SJSA1 (cell line): Measurements from ENCODE around the gene ADH7. TPM values are rescaled to one million over a fixed set of nuclear protein-coding genes. Genes with fewer than 3 reads are reported as not detected.

Experiments
- DNase-seq, 2 experiments: peaks; one replicate each; pipeline ENCODE4 v3.0.0-alpha.2; 2015 to 2020; ENCODE audit warnings: low spot score in 2 of 2, low read depth in 1 of 2
- H3K27ac ChIP-seq: fragments of 250-450 bp; sonication (Bioruptor Pico); 2 replicates; pipeline ENCODE4 v1.5.1; 2020; ENCODE audit warnings: mild to moderate bottlenecking, moderate library complexity
- H3K27me3 ChIP-seq: fragments of 250-450 bp; sonication (Bioruptor Pico); replicated peaks from 2 replicates; pipeline ENCODE4 v1.5.1; 2020; ENCODE audit warnings: mild to moderate bottlenecking, moderate library complexity
- H3K36me3 ChIP-seq: fragments of 250-450 bp; sonication (Bioruptor Pico); 2 replicates; pipeline ENCODE4 v1.5.1; 2020; ENCODE audit warnings: mild to moderate bottlenecking
- H3K4me1 ChIP-seq: fragments of 250-450 bp; sonication (Bioruptor Pico); replicated peaks from 2 replicates; pipeline ENCODE4 v1.6.1; 2021; ENCODE audit warnings: mild to moderate bottlenecking
- H3K4me3 ChIP-seq: fragments of 250-450 bp; sonication (Bioruptor Pico); 2 replicates; pipeline ENCODE4 v1.5.1; 2020; ENCODE audit warnings: mild to moderate bottlenecking
- H3K9me3 ChIP-seq: fragments of 250-450 bp; sonication (Bioruptor Pico); replicated peaks from 2 replicates; pipeline ENCODE4 v1.5.1; 2020; ENCODE audit warnings: mild to moderate bottlenecking
- total RNA-seq: library from RNA; depleted of rRNA; stranded (reverse); fragments of >200 nt; shearing (Covaris generic); gene quantifications from 2 replicates; pipeline ENCODE4 v1.2.3, GENCODE V29; 2014; rRNA removed

ADH7 gene
- not detected in 2 replicates for total RNA-seq

- no peak within 1 kb of the TSS for H3K4me3 ChIP-seq
- no peaks in the 10 kb centered on the region for H3K36me3 ChIP-seq
- no peak within 1 kb of the TSS for H3K27ac ChIP-seq
- H3K27me3 ChIP-seq = no peaks in the 10 kb centered on the region
- no peak for DNase-seq
- H3K4me1 ChIP-seq = no peaks in the 10 kb centered on the region
- no peaks in the 10 kb centered on the region for H3K9me3 ChIP-seq
These were observed at the start of gene ADH7 for GRCh38 chr4:99435154-99435553. TSS of gene ADH7 (minus strand) at chr4:99435342. CDS start at chr4:99435233, 109 bp downstream.

- Histone ChIP-seq H3K36me3 (no peaks in the 10 kb centered on the region), H3K9me3 (no peaks in the 10 kb centered on the region), H3K4me3 (no peak overlapping the region), H3K27ac (no peak overlapping the region), H3K4me1 (no peaks in the 10 kb centered on the region), H3K27me3 (no peaks in the 10 kb centered on the region)
- no peak for DNase-seq
These were observed 48.5 kb upstream of the ADH7 start for GRCh38 chr4:99483636-99484035.

- H3K27ac ChIP-seq = no peak overlapping the region
- DNase-seq = no peak
- H3K36me3 ChIP-seq = no peaks in the 10 kb centered on the region
These were observed 38.0 kb upstream of the ADH7 start for GRCh38 chr4:99473131-99473530.

GRCh38 chr4:99471896-99472295 is 36.8 kb upstream of the ADH7 start:
- no peak overlapping the region for H3K4me3 ChIP-seq
- DNase-seq = no peak
- no peak overlapping the region for H3K27ac ChIP-seq
- H3K27me3 ChIP-seq = no peaks in the 10 kb centered on the region
- no peaks in the 10 kb centered on the region for H3K36me3 ChIP-seq
- no peaks in the 10 kb centered on the region for H3K4me1 ChIP-seq
- no peaks in the 10 kb centered on the region for H3K9me3 ChIP-seq

More at GRCh38 chr4:99473131-99473530, 38.0 kb upstream of the ADH7 start:
- Histone ChIP-seq H3K4me3 (no peak overlapping the region), H3K9me3 (no peaks in the 10 kb centered on the region), H3K4me1 (no peaks in the 10 kb centered on the region), H3K27me3 (no peaks in the 10 kb centered on the region)

GRCh38 chr4:99471349-99471748 is 36.2 kb upstream of the ADH7 start:
- no peaks in the 10 kb centered on the region for H3K36me3 ChIP-seq
- no peak overlapping the region for H3K4me3 ChIP-seq
- no peaks in the 10 kb centered on the region for H3K4me1 ChIP-seq
- H3K27me3 ChIP-seq = no peaks in the 10 kb centered on the region
- H3K27ac ChIP-seq = no peak overlapping the region
- no peak for DNase-seq
- no peaks in the 10 kb centered on the region for H3K9me3 ChIP-seq

- H3K27me3 ChIP-seq = no peaks in the 10 kb centered on the region
- H3K9me3 ChIP-seq = no peaks in the 10 kb centered on the region
- DNase-seq = no peak
- no peak overlapping the region for H3K27ac ChIP-seq
- H3K4me3 ChIP-seq = no peak overlapping the region
- H3K4me1 ChIP-seq = no peaks in the 10 kb centered on the region
- no peaks in the 10 kb centered on the region for H3K36me3 ChIP-seq
These were observed 33.7 kb upstream of the ADH7 start for GRCh38 chr4:99468889-99469288.

- H3K9me3 ChIP-seq = no peaks in the 10 kb centered on the region
- H3K4me3 ChIP-seq = no peak overlapping the region
- H3K27ac ChIP-seq = no peak overlapping the region
- no peaks in the 10 kb centered on the region for H3K27me3 ChIP-seq
- no peaks in the 10 kb centered on the region for H3K36me3 ChIP-seq
- H3K4me1 ChIP-seq = no peaks in the 10 kb centered on the region
- no peak for DNase-seq
These were observed 32.7 kb upstream of the ADH7 start for GRCh38 chr4:99467887-99468286.

GRCh38 chr4:99463566-99463965 is 28.4 kb upstream of the ADH7 start:
- DNase-seq = no peak
- no peaks in the 10 kb centered on the region for H3K27me3 ChIP-seq
- no peaks in the 10 kb centered on the region for H3K9me3 ChIP-seq
- H3K36me3 ChIP-seq = no peaks in the 10 kb centered on the region
- no peak overlapping the region for H3K4me3 ChIP-seq
- H3K27ac ChIP-seq = no peak overlapping the region
- H3K4me1 ChIP-seq = no peaks in the 10 kb centered on the region

GRCh38 chr4:99462875-99463464 is 27.8 kb upstream of the ADH7 start:
- H3K27ac ChIP-seq = no peak overlapping the region
- no peaks in the 10 kb centered on the region for H3K36me3 ChIP-seq
- no peak overlapping the region for H3K4me3 ChIP-seq
- DNase-seq = peak; percentile 22 to 45
- H3K27me3 ChIP-seq = no peaks in the 10 kb centered on the region
- no peaks in the 10 kb centered on the region for H3K4me1 ChIP-seq
- no peaks in the 10 kb centered on the region for H3K9me3 ChIP-seq

GRCh38 chr4:99461623-99462401 is 26.7 kb upstream of the ADH7 start:
- no peaks in the 10 kb centered on the region for H3K27me3 ChIP-seq
- no peak overlapping the region for H3K4me3 ChIP-seq
- H3K9me3 ChIP-seq = no peaks in the 10 kb centered on the region
- H3K27ac ChIP-seq = no peak overlapping the region
- H3K36me3 ChIP-seq = no peaks in the 10 kb centered on the region
- DNase-seq = no peak
- no peaks in the 10 kb centered on the region for H3K4me1 ChIP-seq

GRCh38 chr4:99459546-99460042 is 24.5 kb upstream of the ADH7 start:
- Histone ChIP-seq H3K9me3 (no peaks in the 10 kb centered on the region), H3K27ac (no peak overlapping the region), H3K4me1 (no peaks in the 10 kb centered on the region), H3K36me3 (no peaks in the 10 kb centered on the region), H3K4me3 (no peak overlapping the region), H3K27me3 (no peaks in the 10 kb centered on the region)
- no peak for DNase-seq

GRCh38 chr4:99458911-99459447 is 23.8 kb upstream of the ADH7 start:
- no peaks in the 10 kb centered on the region for H3K27me3 ChIP-seq

GRCh38 chr4:99457676-99458075 is 22.5 kb upstream of the ADH7 start:
- no peak for DNase-seq
- H3K27me3 ChIP-seq = no peaks in the 10 kb centered on the region
- H3K4me1 ChIP-seq = no peaks in the 10 kb centered on the region
- no peak overlapping the region for H3K4me3 ChIP-seq
- no peak overlapping the region for H3K27ac ChIP-seq
- no peaks in the 10 kb centered on the region for H3K36me3 ChIP-seq
- no peaks in the 10 kb centered on the region for H3K9me3 ChIP-seq

More at GRCh38 chr4:99458911-99459447, 23.8 kb upstream of the ADH7 start:
- no peak overlapping the region for H3K27ac ChIP-seq
- no peaks in the 10 kb centered on the region for H3K4me1 ChIP-seq
- DNase-seq = no peak
- H3K4me3 ChIP-seq = no peak overlapping the region
- no peaks in the 10 kb centered on the region for H3K9me3 ChIP-seq
- H3K36me3 ChIP-seq = no peaks in the 10 kb centered on the region

GRCh38 chr4:99457270-99457669 is 22.1 kb upstream of the ADH7 start:
- Histone ChIP-seq H3K9me3 (0 out of 2 replicates have a peak, but pooled peaks cover under 1% of the 10 kb centered on the region), H3K27ac (no peak overlapping the region), H3K4me3 (no peak overlapping the region), H3K27me3 (no peaks in the 10 kb centered on the region), H3K36me3 (no peaks in the 10 kb centered on the region), H3K4me1 (no peaks in the 10 kb centered on the region)
- no peak for DNase-seq
